WERI-Rb-1 (cell line): ENCODE data around the gene PSORS1C2.

ENCODE experiments used
- DNase-seq: peaks from one replicate; pipeline ENCODE4 v3.0.0-alpha.2; 2020
- H3K27ac ChIP-seq: fragments of 250-450 bp; sonication (Bioruptor Pico); 2 replicates; pipeline ENCODE4 v1.5.1; 2020; ENCODE audit warnings: mild to moderate bottlenecking, moderate library complexity
- H3K27me3 ChIP-seq: fragments of 250-450 bp; sonication (Bioruptor Pico); 2 replicates; pipeline ENCODE4 v1.5.1; 2021; ENCODE audit warnings: mild to moderate bottlenecking, low read depth, moderate library complexity; ENCODE audit not compliant: insufficient read depth, severe bottlenecking
- H3K36me3 ChIP-seq: fragments of 250-450 bp; sonication (Bioruptor Pico); 2 replicates; pipeline ENCODE4 v1.5.1; 2020; ENCODE audit warnings: mild to moderate bottlenecking, moderate library complexity
- H3K4me3 ChIP-seq: 2 replicates; pipeline ENCODE4 v1.5.1; 2011; ENCODE audit warnings: low read depth, mild to moderate bottlenecking, control low read depth, low read length
- H3K9me3 ChIP-seq: fragments of 250-450 bp; sonication (Bioruptor Pico); 2 replicates; pipeline ENCODE4 v1.5.1; 2021; ENCODE audit warnings: mild to moderate bottlenecking, moderate library complexity; ENCODE audit not compliant: severe bottlenecking
- CTCF ChIP-seq: IDR thresholded peaks from 2 replicates; pipeline ENCODE4 v1.5.1; 2011; ENCODE audit warnings: low read depth, mild to moderate bottlenecking, control low read depth, inconsistent platforms, low read length

Gene PSORS1C2

GRCh38 chr6:31162463-31163165 lies 23.7 kb upstream of the PSORS1C2 start:
- H3K27ac ChIP-seq: no peak overlapping the region
- peaks cover 57% of the 10 kb centered on the region for H3K36me3 ChIP-seq
- no peak for DNase-seq

GRCh38 chr6:31161216-31162126 lies 22.6 kb upstream of the PSORS1C2 start:
- H3K4me3 ChIP-seq: no peak overlapping the region
- no peaks in the 10 kb centered on the region for H3K27me3 ChIP-seq
- no peak for TF ChIP-seq CTCF
- peaks cover 55% of the 10 kb centered on the region for H3K36me3 ChIP-seq
- no peak overlapping the region for H3K27ac ChIP-seq
- no peaks in the 10 kb centered on the region for H3K9me3 ChIP-seq
- no peak for DNase-seq

More at GRCh38 chr6:31162463-31163165, 23.7 kb upstream of the PSORS1C2 start:
- no peak overlapping the region for H3K4me3 ChIP-seq
- H3K27me3 ChIP-seq: no peaks in the 10 kb centered on the region
- H3K9me3 ChIP-seq: no peaks in the 10 kb centered on the region
- no peak for TF ChIP-seq CTCF

GRCh38 chr6:31158863-31159855 lies 20.3 kb upstream of the PSORS1C2 start:
- Histone ChIP-seq H3K27ac (peak overlapping the region; percentile 75), H3K27me3 (no peaks in the 10 kb centered on the region), H3K9me3 (no peaks in the 10 kb centered on the region), H3K4me3 (peak overlapping the region; percentile 65), H3K36me3 (peaks cover 75% of the 10 kb centered on the region)
- DNase-seq: no peak
- TF ChIP-seq CTCF: no peak

- H3K36me3 ChIP-seq: peaks cover 76% of the 10 kb centered on the region
- H3K27ac ChIP-seq: peak within 1 kb of the TSS; percentile 84
- H3K9me3 ChIP-seq: no peaks in the 10 kb centered on the region
- H3K4me3 ChIP-seq: peak within 1 kb of the TSS; percentile 65
- TF ChIP-seq CTCF: no peak
- H3K27me3 ChIP-seq: no peaks in the 10 kb centered on the region
- peak; percentile 100 for DNase-seq
Measured at GRCh38 chr6:31158140-31158862, 19.4 kb upstream of the PSORS1C2 start, which contains the start of gene TCF19. TSS of gene TCF19 (plus strand) at chr6:31158589. CDS start at chr6:31159470, 881 bp downstream.
